Measurements from ENCODE around the gene PAK6.

DNA sequence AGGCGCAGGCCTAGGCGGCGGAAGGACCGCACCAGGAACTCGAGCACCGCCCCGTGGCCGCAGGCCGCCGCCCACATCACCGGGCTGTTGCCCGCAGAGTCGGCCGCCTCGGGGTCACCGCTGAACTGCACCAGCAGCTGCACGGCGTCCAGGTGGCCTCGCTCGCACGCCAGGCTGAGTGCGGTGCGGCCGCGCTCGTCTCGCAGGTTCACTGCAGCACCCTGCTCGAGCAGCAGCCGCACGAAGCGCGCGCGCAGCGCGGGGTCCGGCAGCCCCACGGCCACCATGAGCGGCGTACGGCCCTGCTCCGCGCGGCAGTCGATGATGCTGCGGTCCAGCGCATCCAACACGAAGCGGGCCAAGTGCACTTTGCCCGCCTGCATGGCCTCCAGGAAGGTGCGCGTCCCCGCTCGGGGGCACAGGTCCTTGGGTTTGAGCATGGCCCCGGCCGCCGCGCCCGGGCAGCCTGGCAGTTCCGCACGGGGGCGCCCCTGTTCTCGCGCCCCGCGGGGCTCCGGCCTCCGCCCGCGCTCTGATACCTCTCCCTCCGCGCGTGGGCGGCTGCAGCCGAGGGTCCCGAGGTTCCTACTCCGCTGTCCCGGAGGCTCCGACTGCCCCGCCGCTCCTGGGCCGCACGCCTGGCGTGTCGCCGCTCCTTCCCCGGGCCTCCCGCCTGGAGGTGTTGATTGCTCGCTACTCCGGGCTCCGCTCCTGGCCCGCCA lies 43.4 kb downstream of the PAK6 start:
- TF ChIP-seq POLR2AphosphoS5 (IDR thresholded peaks at IDR 0.05; ENCODE audit: low read depth, low read length) (no peak), TAF1 (IDR thresholded peaks at IDR 0.05; ENCODE audit: borderline replicate concordance, insufficient read depth, low read length) (no peak), SIN3A (IDR thresholded peaks at IDR 0.05; ENCODE audit: borderline replicate concordance, insufficient read depth, low read length) (no peak)
- TF ChIP-seq, protein P1, sequence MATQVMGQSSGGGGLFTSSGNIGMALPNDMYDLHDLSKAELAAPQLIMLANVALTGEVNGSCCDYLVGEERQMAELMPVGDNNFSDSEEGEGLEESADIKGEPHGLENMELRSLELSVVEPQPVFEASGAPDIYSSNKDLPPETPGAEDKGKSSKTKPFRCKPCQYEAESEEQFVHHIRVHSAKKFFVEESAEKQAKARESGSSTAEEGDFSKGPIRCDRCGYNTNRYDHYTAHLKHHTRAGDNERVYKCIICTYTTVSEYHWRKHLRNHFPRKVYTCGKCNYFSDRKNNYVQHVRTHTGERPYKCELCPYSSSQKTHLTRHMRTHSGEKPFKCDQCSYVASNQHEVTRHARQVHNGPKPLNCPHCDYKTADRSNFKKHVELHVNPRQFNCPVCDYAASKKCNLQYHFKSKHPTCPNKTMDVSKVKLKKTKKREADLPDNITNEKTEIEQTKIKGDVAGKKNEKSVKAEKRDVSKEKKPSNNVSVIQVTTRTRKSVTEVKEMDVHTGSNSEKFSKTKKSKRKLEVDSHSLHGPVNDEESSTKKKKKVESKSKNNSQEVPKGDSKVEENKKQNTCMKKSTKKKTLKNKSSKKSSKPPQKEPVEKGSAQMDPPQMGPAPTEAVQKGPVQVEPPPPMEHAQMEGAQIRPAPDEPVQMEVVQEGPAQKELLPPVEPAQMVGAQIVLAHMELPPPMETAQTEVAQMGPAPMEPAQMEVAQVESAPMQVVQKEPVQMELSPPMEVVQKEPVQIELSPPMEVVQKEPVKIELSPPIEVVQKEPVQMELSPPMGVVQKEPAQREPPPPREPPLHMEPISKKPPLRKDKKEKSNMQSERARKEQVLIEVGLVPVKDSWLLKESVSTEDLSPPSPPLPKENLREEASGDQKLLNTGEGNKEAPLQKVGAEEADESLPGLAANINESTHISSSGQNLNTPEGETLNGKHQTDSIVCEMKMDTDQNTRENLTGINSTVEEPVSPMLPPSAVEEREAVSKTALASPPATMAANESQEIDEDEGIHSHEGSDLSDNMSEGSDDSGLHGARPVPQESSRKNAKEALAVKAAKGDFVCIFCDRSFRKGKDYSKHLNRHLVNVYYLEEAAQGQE (IDR thresholded peaks at IDR 0.05; ENCODE audit: insufficient read depth in 1 of 2, low read depth in 2 of 2, low read length in 2 of 2), result no peak

Measured in PFSK-1 (cell line).